ENCODE data around the gene POU2F2. TPM values are rescaled to one million over a fixed set of nuclear protein-coding genes. Genes with fewer than 3 reads are reported as not detected.

POU2F2 gene
- total RNA-seq, 1 donor from 2014 or later = 6.1 TPM

GRCh38 chr19:42092350-42092749, 39.9 kb downstream of the POU2F2 start:
- Histone ChIP-seq H3K36me3 (peaks cover 8% of the 10 kb centered on the region), H3K27me3 (ENCODE audit: low read depth) (peaks cover 16% of the 10 kb centered on the region), H3K4me3 (no peak overlapping the region), H3K4me1 (peaks cover 16% of the 10 kb centered on the region), H3K9me3 (no peaks in the 10 kb centered on the region), H3K27ac (no peak overlapping the region)
- TF ChIP-seq CTCF (IDR thresholded peaks at IDR 0.05) = peak; percentile 37
- intact Hi-C loops (cut with DNase I) = no loop called here
- ATAC-seq (peak; percentile 47 to 49), DNase-seq (no peak)

- H3K36me3 ChIP-seq = peaks cover 8% of the 10 kb centered on the region
- DNase-seq (no peak), ATAC-seq (peak in 1 of 2 donors; percentile 5)
- intact Hi-C loops (cut with DNase I) = no loop called here
- peaks cover 16% of the 10 kb centered on the region for H3K4me1 ChIP-seq
- H3K4me3 ChIP-seq = no peak overlapping the region
- no peaks in the 10 kb centered on the region for H3K9me3 ChIP-seq
- TF ChIP-seq CTCF (IDR thresholded peaks at IDR 0.05) = no peak
- peaks cover 16% of the 10 kb centered on the region for H3K27me3 ChIP-seq (ENCODE audit: low read depth)
- H3K27ac ChIP-seq = no peak overlapping the region
Measured at GRCh38 chr19:42091742-42092141, 40.5 kb downstream of the POU2F2 start.

- intact Hi-C loops (cut with DNase I) = no loop called here
- peaks cover 13% of the 10 kb centered on the region for H3K27me3 ChIP-seq (ENCODE audit: low read depth)
- H3K9me3 ChIP-seq = no peaks in the 10 kb centered on the region
- no peak overlapping the region for H3K4me3 ChIP-seq
- H3K4me1 ChIP-seq = peaks cover 16% of the 10 kb centered on the region
- ATAC-seq = no peak
- no peak overlapping the region for H3K27ac ChIP-seq
- H3K36me3 ChIP-seq = peaks cover 8% of the 10 kb centered on the region
- TF ChIP-seq CTCF (IDR thresholded peaks at IDR 0.05) = no peak
- no peak for DNase-seq
Measured at GRCh38 chr19:42091300-42091699, 40.9 kb downstream of the POU2F2 start.

GRCh38 chr19:42090672-42091071, 41.6 kb downstream of the POU2F2 start:
- peaks cover 8% of the 10 kb centered on the region for H3K36me3 ChIP-seq
- H3K4me3 ChIP-seq = no peak overlapping the region
- ATAC-seq (no peak), DNase-seq (no peak)
- no peaks in the 10 kb centered on the region for H3K9me3 ChIP-seq
- no peak for TF ChIP-seq CTCF (IDR thresholded peaks at IDR 0.05)
- intact Hi-C loops (cut with DNase I) = no loop called here
- H3K27me3 ChIP-seq (ENCODE audit: low read depth) = peaks cover 7% of the 10 kb centered on the region
- H3K27ac ChIP-seq = no peak overlapping the region
- H3K4me1 ChIP-seq = peaks cover 16% of the 10 kb centered on the region

- H3K4me1 ChIP-seq = peaks cover 16% of the 10 kb centered on the region
- H3K27ac ChIP-seq = no peak overlapping the region
- TF ChIP-seq CTCF (IDR thresholded peaks at IDR 0.05) = no peak
- peaks cover 3% of the 10 kb centered on the region for H3K36me3 ChIP-seq
- DNase-seq (no peak), ATAC-seq (no peak)
- intact Hi-C loops (cut with DNase I) = no loop called here
- H3K27me3 ChIP-seq (ENCODE audit: low read depth) = no peaks in the 10 kb centered on the region
- H3K4me3 ChIP-seq = no peak overlapping the region
- H3K9me3 ChIP-seq = no peaks in the 10 kb centered on the region
Measured at GRCh38 chr19:42089772-42090171, 42.5 kb downstream of the POU2F2 start.
